Colon (tissue), 2 donors: ENCODE results near the gene NDST4.

Experiments
- FAIRE-seq: peaks from 2 replicates; lab custom pipeline; 2012; peaks lifted over from hg19 to GRCh38; lab: Jason Lieb, UNC
- donor health status: control.
- donor health status: control.

Gene NDST4

GRCh38 chr4:114900934-114901333 is 212.5 kb downstream of the NDST4 start:
- no peak for FAIRE-seq

- FAIRE-seq = no peak
These were observed 222.6 kb downstream of the NDST4 start for GRCh38 chr4:114890773-114891172.

- FAIRE-seq = no peak
These were observed 226.7 kb downstream of the NDST4 start for GRCh38 chr4:114886761-114887160.

GRCh38 chr4:114883641-114884040 is 229.8 kb downstream of the NDST4 start:
- no peak for FAIRE-seq

GRCh38 chr4:114879916-114880669 is 233.3 kb downstream of the NDST4 start:
- FAIRE-seq = no peak

- FAIRE-seq = no peak
These were observed 237.8 kb downstream of the NDST4 start for GRCh38 chr4:114875630-114876029.

- FAIRE-seq = no peak
These were observed 239.1 kb downstream of the NDST4 start for GRCh38 chr4:114874321-114874720.

GRCh38 chr4:114870987-114871386 is 242.4 kb downstream of the NDST4 start:
- no peak for FAIRE-seq

- no peak for FAIRE-seq
These were observed 246.3 kb downstream of the NDST4 start for GRCh38 chr4:114866901-114867670.

- no peak for FAIRE-seq
These were observed 249.4 kb downstream of the NDST4 start for GRCh38 chr4:114864060-114864459.

GRCh38 chr4:114860786-114861185 is 252.6 kb downstream of the NDST4 start:
- no peak for FAIRE-seq

GRCh38 chr4:114857831-114858230 is 255.6 kb downstream of the NDST4 start:
- no peak for FAIRE-seq

- no peak for FAIRE-seq
These were observed 273.4 kb downstream of the NDST4 start for GRCh38 chr4:114839986-114840385.

GRCh38 chr4:114830628-114831027 is 282.8 kb downstream of the NDST4 start:
- no peak for FAIRE-seq

- no peak for FAIRE-seq
These were observed 285.8 kb downstream of the NDST4 start for GRCh38 chr4:114827651-114828050.

- no peak for FAIRE-seq
These were observed 297.7 kb downstream of the NDST4 start for GRCh38 chr4:114815760-114816159.

GRCh38 chr4:114813961-114814360 is 299.5 kb downstream of the NDST4 start:
- FAIRE-seq = no peak

- FAIRE-seq = no peak
These were observed 301.7 kb downstream of the NDST4 start for GRCh38 chr4:114811564-114812301.

GRCh38 chr4:114807759-114808404 is 305.5 kb downstream of the NDST4 start:
- no peak for FAIRE-seq

- no peak for FAIRE-seq
These were observed 306.1 kb downstream of the NDST4 start for GRCh38 chr4:114807357-114807756.

- FAIRE-seq = no peak
These were observed 321.4 kb downstream of the NDST4 start for GRCh38 chr4:114791976-114792375.

GRCh38 chr4:114785570-114785969 is 327.9 kb downstream of the NDST4 start:
- FAIRE-seq = no peak
